Erythroblast (primary cell): Measurements from ENCODE around the gene FAM240A.

ENCODE experiments used
- GATA1 ChIP-seq: IDR thresholded peaks from 2 replicates; pipeline ENCODE4 v1.6.1; 2011; ENCODE audit warnings: low read depth, mild to moderate bottlenecking, control low read depth, low read length, moderate library complexity
- POLR2A ChIP-seq: IDR thresholded peaks from 2 replicates; pipeline ENCODE4 v1.6.1; 2011; ENCODE audit warnings: mild to moderate bottlenecking, low read length

DNA sequence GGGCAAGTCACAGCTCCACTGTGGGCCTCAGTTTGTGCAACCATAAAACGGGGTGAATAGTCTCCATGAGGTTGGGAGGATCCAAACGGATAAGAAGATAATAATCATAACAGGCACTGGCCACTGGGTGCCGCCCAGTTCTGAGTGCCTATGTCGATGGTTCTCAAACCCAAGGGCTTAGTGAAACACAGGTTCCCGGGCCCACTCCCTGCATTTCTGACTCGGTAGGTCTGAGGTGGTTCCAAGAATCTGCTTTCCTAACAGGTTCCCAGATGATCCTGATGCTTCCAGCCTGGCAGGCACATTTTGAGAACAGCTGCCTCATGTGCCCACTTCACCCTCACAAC is 60.0 kb downstream of the FAM240A start:
- no peak for TF ChIP-seq POLR2A
- TF ChIP-seq GATA1 = no peak
